ENCODE results near the gene SMC2. TPM values are rescaled to one million over a fixed set of nuclear protein-coding genes. Genes with fewer than 3 reads are reported as not detected.

Gene SMC2
- total and polyA plus RNA-seq, 9 donors, result 3.2 to 9.7 (median 5.3) TPM

DNA sequence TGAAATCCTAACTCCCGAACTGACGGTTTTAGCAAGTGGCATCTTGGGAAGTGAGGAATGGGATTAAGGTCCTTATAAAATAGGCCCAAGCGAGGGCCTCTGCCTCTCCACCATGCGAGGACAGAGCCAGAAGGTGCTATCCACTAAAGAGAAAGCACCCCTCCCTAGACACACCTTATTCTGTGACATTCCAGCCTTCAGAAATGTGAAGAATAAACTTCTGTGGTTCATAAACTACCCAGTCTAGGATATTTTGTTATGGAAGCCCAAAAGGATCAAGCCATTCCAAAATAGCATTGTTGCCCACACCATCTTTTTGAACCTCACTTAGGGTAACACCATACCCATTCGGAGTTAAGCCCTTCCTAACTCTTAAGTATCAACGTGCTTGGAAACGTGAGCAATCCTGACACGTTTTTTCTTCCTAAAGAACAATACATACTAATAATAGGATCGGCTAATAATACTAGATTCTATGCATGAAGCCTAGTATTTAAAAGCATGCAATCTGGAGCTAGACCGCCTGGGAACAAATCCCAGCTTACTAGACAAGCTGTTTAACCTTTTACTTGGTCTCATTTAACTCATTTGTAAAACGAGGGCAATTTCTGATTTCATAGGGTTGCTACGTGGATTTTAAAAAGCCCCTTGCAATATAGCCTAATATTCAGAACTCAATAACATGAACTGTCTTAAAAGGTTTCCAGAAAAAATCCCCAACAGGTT is 1.1 kb upstream of the SMC2 start:
- no peak for DNase-seq
- peak overlapping the region; percentile 58 for H3K4me3 ChIP-seq
- H3K36me3 ChIP-seq, result no peaks in the 10 kb centered on the region
- intact Hi-C loops (cut with DNase I), result no loop called here
- 20 to 31% (median 22%) methylated on average over 12 of the region's 12 CpGs for WGBS, 3 donors
- TF ChIP-seq EP300 (IDR thresholded peaks at IDR 0.05) (no peak), POLR2A (IDR thresholded peaks at IDR 0.05) (no peak)
- TF ChIP-seq, protein P1, sequence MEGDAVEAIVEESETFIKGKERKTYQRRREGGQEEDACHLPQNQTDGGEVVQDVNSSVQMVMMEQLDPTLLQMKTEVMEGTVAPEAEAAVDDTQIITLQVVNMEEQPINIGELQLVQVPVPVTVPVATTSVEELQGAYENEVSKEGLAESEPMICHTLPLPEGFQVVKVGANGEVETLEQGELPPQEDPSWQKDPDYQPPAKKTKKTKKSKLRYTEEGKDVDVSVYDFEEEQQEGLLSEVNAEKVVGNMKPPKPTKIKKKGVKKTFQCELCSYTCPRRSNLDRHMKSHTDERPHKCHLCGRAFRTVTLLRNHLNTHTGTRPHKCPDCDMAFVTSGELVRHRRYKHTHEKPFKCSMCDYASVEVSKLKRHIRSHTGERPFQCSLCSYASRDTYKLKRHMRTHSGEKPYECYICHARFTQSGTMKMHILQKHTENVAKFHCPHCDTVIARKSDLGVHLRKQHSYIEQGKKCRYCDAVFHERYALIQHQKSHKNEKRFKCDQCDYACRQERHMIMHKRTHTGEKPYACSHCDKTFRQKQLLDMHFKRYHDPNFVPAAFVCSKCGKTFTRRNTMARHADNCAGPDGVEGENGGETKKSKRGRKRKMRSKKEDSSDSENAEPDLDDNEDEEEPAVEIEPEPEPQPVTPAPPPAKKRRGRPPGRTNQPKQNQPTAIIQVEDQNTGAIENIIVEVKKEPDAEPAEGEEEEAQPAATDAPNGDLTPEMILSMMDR (IDR thresholded peaks at IDR 0.05), result no peak
- peak overlapping the region in 1 of 2 donors; percentile 97 for H3K27ac ChIP-seq
- no peaks in the 10 kb centered on the region for H3K27me3 ChIP-seq
- H3K4me1 ChIP-seq (ENCODE audit: insufficient read depth), result peaks cover 7% of the 10 kb centered on the region
- H3K9me3 ChIP-seq, result no peaks in the 10 kb centered on the region

DNA sequence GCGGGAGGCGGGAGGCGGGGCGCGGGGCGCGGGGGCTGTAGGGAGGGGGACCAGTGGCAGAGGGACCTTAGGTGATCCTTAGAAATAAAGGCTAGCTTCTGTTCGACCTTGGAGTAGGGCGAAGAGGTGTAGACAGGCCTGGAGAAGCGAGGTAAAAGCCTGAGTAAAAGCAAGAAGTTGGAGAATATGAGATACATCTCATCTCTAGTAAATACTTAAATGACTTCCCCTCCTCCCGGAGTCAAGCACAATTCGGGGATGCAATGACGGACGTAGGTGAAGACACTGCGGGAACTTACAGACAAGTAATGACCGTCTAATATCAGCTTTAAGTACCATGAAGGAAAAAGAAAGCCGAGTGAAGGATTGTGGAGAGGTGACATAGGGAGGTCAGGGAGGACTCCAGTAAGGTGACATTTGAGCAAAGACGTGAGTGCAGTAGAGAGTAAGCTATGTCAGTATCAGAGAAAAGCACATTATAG is 466 bp downstream of the SMC2 start:
- H3K27me3 ChIP-seq, result no peaks in the 10 kb centered on the region
- DNase-seq, result no peak
- 0 to 2% (median 1%) methylated on average over 18 of the region's 18 CpGs for WGBS, 3 donors
- intact Hi-C loops (cut with DNase I), result no loop called here
- peak overlapping the region; percentile 58 for H3K4me3 ChIP-seq
- TF ChIP-seq EP300 (IDR thresholded peaks at IDR 0.05), result no peak
- TF ChIP-seq, protein P1 (IDR thresholded peaks at IDR 0.05), result no peak
- no peak for TF ChIP-seq POLR2A (IDR thresholded peaks at IDR 0.05)
- peaks cover 7% of the 10 kb centered on the region for H3K4me1 ChIP-seq (ENCODE audit: insufficient read depth)
- no peaks in the 10 kb centered on the region for H3K9me3 ChIP-seq
- H3K27ac ChIP-seq, result peak overlapping the region in 1 of 2 donors; percentile 97
- no peaks in the 10 kb centered on the region for H3K36me3 ChIP-seq

DNA sequence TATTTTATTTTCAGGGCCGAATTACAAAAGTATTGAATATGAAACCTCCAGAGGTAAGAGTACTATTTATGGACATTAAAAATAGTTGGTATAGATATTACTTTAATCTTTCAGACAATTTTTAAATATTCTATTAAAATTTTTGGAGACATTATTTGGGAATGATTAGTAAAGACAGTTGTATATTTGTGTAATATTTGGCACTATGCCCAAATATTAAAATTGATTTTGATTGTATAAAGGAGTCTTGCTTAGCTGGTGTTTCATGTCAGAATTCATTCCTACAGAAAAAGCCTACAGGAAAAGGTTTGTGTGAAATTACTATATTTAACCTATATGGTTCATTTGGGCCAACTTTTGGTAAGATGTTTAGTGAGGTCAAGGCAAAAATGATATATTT is 5.5 kb downstream of the SMC2 start:
- no peak overlapping the region for H3K4me3 ChIP-seq
- H3K9me3 ChIP-seq, result no peaks in the 10 kb centered on the region
- H3K27me3 ChIP-seq, result no peaks in the 10 kb centered on the region
- H3K27ac ChIP-seq, result no peak overlapping the region
- DNase-seq, result no peak
- intact Hi-C loops (cut with DNase I), result no loop called here
- 90 to 94% (median 92%) methylated on average over 1 of the region's 1 CpG for WGBS, 3 donors
- H3K36me3 ChIP-seq, result no peaks in the 10 kb centered on the region
- H3K4me1 ChIP-seq (ENCODE audit: insufficient read depth), result peaks cover 4% of the 10 kb centered on the region
- TF ChIP-seq, protein P1 (IDR thresholded peaks at IDR 0.05), result no peak
- TF ChIP-seq POLR2A (IDR thresholded peaks at IDR 0.05), result no peak
- TF ChIP-seq EP300 (IDR thresholded peaks at IDR 0.05), result no peak

DNA sequence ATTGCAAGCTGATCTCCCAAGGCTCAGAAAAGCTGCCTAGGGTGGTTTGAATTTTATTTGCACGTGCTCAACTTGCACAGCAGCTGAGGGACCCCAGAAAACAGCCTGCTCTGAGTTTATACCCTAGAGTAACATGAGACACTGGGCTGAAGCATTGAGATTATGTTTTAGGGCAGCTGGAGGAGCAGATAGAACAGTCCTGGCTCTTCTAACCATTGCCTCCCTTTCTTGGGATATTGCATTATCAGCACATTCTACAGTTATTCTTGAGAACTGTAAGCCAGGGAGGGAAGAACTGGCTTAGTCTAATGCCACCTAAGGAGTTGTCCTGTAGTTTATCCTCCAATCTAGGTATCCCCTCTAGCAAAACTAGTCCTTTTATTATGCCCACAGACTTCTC is 10.3 kb downstream of the SMC2 start:
- 0 to 97% (median 89%) methylated on average over 1 of the region's 1 CpG for WGBS, 3 donors
- H3K36me3 ChIP-seq, result no peaks in the 10 kb centered on the region
- TF ChIP-seq, protein P1 (IDR thresholded peaks at IDR 0.05), result no peak
- TF ChIP-seq EP300 (IDR thresholded peaks at IDR 0.05) (no peak), POLR2A (IDR thresholded peaks at IDR 0.05) (no peak)
- H3K27me3 ChIP-seq, result no peaks in the 10 kb centered on the region
- intact Hi-C loops (cut with DNase I), result no loop called here
- no peak for DNase-seq
- H3K27ac ChIP-seq, result no peak overlapping the region
- H3K4me1 ChIP-seq (ENCODE audit: insufficient read depth), result no peaks in the 10 kb centered on the region
- no peak overlapping the region for H3K4me3 ChIP-seq
- H3K9me3 ChIP-seq, result no peaks in the 10 kb centered on the region

Data from ovary (tissue), 9 donors.